SK-N-MC (cell line): Measurements from ENCODE around the gene SNX17.

ENCODE experiments used
- DNase-seq: peaks from one replicate; pipeline ENCODE4 v3.0.0-alpha.2; 2011; ENCODE audit warnings: low read depth, low spot score
- H3K27ac ChIP-seq: fragments of 200-600 bp; sonication (generic); 2 replicates; pipeline ENCODE4 v1.5.1; 2016; ENCODE audit warnings: mixed run types
- H3K36me3 ChIP-seq: fragments of 200-600 bp; sonication (generic); 2 replicates; pipeline ENCODE4 v1.6.1; 2017; ENCODE audit warnings: antibody characterized with exemption, low read length, mixed read lengths; ENCODE audit not compliant: insufficient read depth
- H3K4me3 ChIP-seq: fragments of 200-600 bp; sonication (generic); 2 replicates; pipeline ENCODE4 v1.5.1; 2016
- H3K9ac ChIP-seq: fragments of 200-600 bp; sonication (generic); 2 replicates; pipeline ENCODE4 v1.8.0; 2017; ENCODE audit warnings: mixed run types, mixed read lengths; ENCODE audit not compliant: insufficient read length
- H3K9me3 ChIP-seq: fragments of 200-600 bp; sonication (generic); 2 replicates; pipeline ENCODE4 v1.6.1; 2017; ENCODE audit warnings: low read depth, mild to moderate bottlenecking, antibody characterized with exemption, low read length, moderate library complexity, mixed read lengths
- EZH2 ChIP-seq: fragments of 200-600 bp; sonication (generic); IDR thresholded peaks from one replicate; pipeline ENCODE4 v1.6.1; 2017; ENCODE audit warnings: antibody characterized with exemption
- FOXP2 ChIP-seq: optimal IDR thresholded peaks from 2 replicates; pipeline ENCODE3; 2011; ENCODE audit warnings: mild to moderate bottlenecking, moderate library complexity; ENCODE audit not compliant: insufficient read depth; ENCODE audit errors: extremely low read length, control extremely low read depth
- POLR2AphosphoS5 ChIP-seq: IDR thresholded peaks from 2 replicates; pipeline ENCODE4 v1.6.1; 2012; ENCODE audit warnings: mild to moderate bottlenecking, low read depth, low read length, borderline replicate concordance

SNX17 gene

DNA sequence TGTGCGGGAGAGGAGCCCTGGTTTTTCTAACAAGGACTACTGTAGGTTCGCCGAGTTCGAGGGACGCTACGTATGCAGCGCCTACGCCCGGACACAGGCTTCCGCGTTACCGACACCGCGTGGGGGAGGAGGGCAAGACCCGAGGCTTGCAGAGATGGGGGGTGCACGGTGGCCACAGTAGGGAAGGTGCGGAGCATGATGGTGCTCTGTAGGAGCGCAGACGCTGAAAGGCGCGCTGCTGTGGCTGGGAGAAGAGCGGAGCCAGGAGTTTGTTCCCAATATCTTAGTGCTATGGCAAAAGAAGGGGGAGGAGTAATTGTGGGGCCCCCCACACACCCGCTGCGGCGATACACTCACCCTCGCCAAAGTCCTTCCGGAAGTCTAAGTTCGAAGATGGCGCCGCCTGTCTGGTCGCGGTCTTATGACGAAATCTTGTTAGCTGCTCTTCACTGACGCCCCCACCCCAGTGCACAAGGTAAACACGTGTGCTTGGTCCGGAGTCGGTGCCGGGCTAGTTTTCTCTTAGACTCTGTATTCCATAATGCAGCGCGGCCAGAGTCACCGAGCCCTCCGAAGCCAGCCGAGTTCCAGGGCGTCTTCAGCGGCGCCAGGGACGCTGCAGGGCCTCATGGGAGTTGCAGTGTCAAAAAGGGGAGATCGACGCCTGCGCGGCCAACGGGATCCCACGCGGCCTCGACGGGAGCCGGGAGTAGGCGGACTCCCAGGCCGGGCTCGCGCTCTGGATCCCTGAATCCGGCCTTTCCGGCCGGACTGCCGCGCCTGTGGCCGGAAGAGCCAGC lies 13.8 kb upstream of the SNX17 start, which contains the start of gene GTF3C2:
Gene GTF3C2, minus strand, starts transcription at position 383 of the 800 bp plus-strand sequence. CDS start 13,210 bp downstream, outside the sequence.
- DNase-seq: peak; percentile 97
- Histone ChIP-seq H3K27ac (peak within 1 kb of the TSS; percentile 97), H3K36me3 (peaks cover 5% of the 10 kb centered on the region; the same call in 1 of the 2 replicates), H3K4me3 (peak within 1 kb of the TSS; percentile 99), H3K9me3 (no peaks in the 10 kb centered on the region), H3K9ac (peak within 1 kb of the TSS; percentile 99)
- TF ChIP-seq EZH2: no peak
- TF ChIP-seq FOXP2: peak; percentile 88
- TF ChIP-seq POLR2AphosphoS5: peak; percentile 78

- no peak overlapping the region for H3K9ac ChIP-seq
- no peaks in the 10 kb centered on the region for H3K9me3 ChIP-seq
- H3K36me3 ChIP-seq: peaks cover 50% of the 10 kb centered on the region
- no peak overlapping the region for H3K4me3 ChIP-seq
- no peak for DNase-seq
- TF ChIP-seq POLR2AphosphoS5 (no peak; the same call in 1 of the 2 replicates), FOXP2 (no peak), EZH2 (no peak)
- peak overlapping the region; percentile 71 for H3K27ac ChIP-seq
These were observed 7.6 kb upstream of the SNX17 start for GRCh38 chr2:27362678-27363420.

DNA sequence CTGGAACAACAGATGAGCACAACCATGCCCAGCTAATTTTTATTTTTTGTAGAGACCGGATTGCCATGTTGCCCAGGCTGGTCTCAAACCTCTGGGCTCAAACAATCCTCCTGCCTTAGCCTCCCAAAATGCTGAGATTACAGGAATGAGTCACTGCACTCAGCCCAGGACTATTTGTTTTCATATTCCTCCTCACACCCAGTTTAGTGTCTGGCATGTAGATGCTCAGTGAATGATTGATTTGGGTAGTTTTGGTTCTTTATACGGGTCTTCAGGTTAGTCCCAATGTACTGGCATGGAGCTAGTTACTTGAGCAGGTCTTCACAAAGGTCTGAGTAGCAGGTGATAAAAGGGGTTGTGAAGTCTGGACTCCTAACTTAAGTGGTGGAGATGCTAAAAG lies 6.5 kb upstream of the SNX17 start:
- DNase-seq: no peak
- no peak overlapping the region for H3K9ac ChIP-seq
- H3K36me3 ChIP-seq: peaks cover 54% of the 10 kb centered on the region
- 0 out of 2 replicates have a peak overlapping the region, but pooled peaks have one; percentile 19 for H3K27ac ChIP-seq
- H3K4me3 ChIP-seq: no peak overlapping the region
- TF ChIP-seq FOXP2 (no peak), EZH2 (no peak), POLR2AphosphoS5 (0 out of 2 replicates have a peak, but pooled peaks have one; percentile 13)
- H3K9me3 ChIP-seq: no peaks in the 10 kb centered on the region

- Histone ChIP-seq H3K36me3 (peaks cover 61% of the 10 kb centered on the region), H3K9me3 (no peaks in the 10 kb centered on the region), H3K27ac (peak overlapping the region; percentile 57), H3K4me3 (peak overlapping the region; percentile 94), H3K9ac (peak overlapping the region; percentile 88)
- TF ChIP-seq POLR2AphosphoS5: no peak
- TF ChIP-seq EZH2: no peak
- no peak for TF ChIP-seq FOXP2
- no peak for DNase-seq
These were observed 868 bp upstream of the SNX17 start for GRCh38 chr2:27369471-27370025.

DNA sequence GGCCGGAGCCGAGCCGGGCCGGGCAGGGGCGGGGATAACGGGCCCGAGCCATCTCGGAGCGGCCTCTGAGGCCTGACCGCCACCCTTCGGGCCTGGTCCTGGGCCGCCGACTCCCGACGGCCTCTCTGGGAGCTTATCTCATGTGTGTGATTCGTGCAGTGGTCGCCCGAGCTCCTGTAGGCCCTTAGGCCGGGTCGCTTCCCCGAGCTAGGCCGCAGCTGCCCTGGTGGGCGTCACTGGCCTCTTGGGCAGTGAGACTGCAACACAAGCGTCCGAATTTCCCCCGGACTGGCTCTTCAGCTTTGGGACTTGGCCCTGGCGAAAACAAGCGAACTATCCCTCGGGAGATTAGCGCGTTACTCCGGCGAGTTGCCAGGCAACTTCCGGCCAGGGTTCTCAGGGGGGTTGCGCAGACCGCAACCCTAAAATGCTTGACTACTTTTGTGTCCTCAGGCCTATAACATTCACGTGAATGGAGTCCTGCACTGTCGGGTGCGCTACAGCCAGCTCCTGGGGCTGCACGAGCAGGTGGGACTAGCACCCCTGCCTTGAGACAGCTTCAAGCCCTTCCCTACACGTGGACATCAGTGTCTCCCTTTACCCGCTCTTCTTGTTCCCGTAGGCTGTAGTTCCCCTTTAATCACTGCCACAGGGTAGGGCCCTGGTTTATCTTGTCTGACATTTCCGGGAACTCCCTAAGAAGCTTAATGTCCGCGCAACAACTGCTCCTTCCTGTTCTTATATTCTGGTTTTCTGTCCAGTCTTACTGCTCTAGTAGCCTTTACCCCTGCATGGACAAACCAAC lies 602 bp downstream of the SNX17 start:
- Histone ChIP-seq H3K9ac (peak overlapping the region; percentile 98), H3K9me3 (no peaks in the 10 kb centered on the region), H3K36me3 (peaks cover 68% of the 10 kb centered on the region), H3K27ac (peak overlapping the region; percentile 77), H3K4me3 (peak overlapping the region; percentile 94)
- DNase-seq: no peak
- TF ChIP-seq EZH2: no peak
- no peak for TF ChIP-seq POLR2AphosphoS5
- no peak for TF ChIP-seq FOXP2

GRCh38 chr2:27372937-27373336 lies 2.5 kb downstream of the SNX17 start:
- Histone ChIP-seq H3K9ac (no peak overlapping the region), H3K4me3 (no peak overlapping the region), H3K27ac (peak overlapping the region; percentile 30; the same call in 1 of the 2 replicates), H3K36me3 (peaks cover 69% of the 10 kb centered on the region), H3K9me3 (no peaks in the 10 kb centered on the region)
- TF ChIP-seq EZH2 (no peak), FOXP2 (no peak), POLR2AphosphoS5 (no peak)
- no peak for DNase-seq

DNA sequence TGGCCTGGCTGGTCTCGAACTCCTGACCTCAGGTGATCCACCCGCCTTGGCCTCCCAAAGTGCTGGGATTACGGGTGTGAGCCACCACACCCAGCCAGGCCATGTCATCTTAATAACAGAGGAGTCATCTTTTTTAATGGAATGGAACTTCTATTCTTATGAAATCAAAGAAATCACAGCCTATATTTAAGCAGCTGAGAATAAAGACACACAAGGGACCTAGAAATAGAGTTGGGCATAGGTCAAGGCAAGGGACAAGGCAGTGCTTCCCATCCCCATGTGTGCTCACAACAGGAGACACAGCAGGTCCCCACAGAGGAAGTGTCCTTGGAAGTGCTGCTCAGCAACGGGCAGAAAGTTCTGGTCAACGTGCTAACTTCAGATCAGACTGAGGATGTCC lies 3.2 kb downstream of the SNX17 start:
- no peak overlapping the region for H3K9ac ChIP-seq

More for the DNA sequence above, 3.2 kb downstream of the SNX17 start:
- DNase-seq: no peak
- Histone ChIP-seq H3K27ac (0 out of 2 replicates have a peak overlapping the region, but pooled peaks have one; percentile 11), H3K9me3 (no peaks in the 10 kb centered on the region), H3K4me3 (no peak overlapping the region), H3K36me3 (peaks cover 68% of the 10 kb centered on the region)
- TF ChIP-seq POLR2AphosphoS5 (no peak), EZH2 (no peak), FOXP2 (no peak)
